Stimulated activated CD4-positive, alpha-beta T cell treated with anti-CD3 and anti-CD28 coated beads, Interleukin-15, amount 100 ng/mL, for 48 hours (primary cell): Measurements from ENCODE around the gene DSC3.
"Not testable (repeated sequence)": the region's sequence is repeated elsewhere in the genome, so short reads cannot be mapped to it uniquely, and the experiment has no call there.

ENCODE experiments used
- DNase-seq, 2 donors: peaks; one replicate each; pipeline ENCODE4 v3.0.0-alpha.2; 2020; ENCODE audit warnings: low read depth in 2 of 2

Gene DSC3

DNA sequence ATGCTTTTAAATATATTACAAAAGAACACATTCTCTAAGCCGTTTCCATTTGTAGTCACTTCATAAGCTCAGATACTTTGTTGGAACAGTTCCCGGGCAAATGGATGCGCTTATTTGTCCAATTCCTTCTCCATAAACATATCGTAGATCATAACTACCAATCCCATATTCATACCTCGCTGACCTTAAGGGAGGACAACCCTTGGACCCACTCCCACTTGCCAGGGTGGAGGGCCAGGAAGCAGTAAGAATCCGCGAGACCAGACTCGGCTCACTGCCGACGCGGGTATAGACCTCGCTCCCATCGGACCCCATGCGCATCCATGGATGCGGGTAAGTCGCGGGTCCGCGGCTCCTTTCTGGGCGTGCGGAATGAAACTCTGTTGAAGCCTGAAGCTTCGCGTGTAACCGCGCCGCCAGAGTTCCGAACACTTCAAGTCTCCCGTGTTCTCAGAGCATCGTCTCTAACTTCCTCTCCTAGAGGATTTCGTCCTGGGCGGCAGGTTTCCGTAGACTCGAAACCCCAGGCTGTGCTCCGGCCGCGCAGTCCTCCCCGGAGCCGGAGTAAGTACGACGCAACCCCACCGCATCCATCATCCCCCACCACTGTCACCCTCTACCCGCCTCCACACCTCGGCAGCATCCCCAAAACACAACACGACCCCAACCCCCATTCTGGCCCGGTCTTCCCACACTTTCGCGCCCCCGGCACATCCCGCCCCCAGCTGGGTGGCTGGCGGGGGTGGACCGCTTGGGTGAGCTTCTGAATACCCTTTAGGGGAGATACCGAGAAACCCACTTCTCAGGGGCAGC is 1.1 kb downstream of the DSC3 start:
- no peak for DNase-seq

DNA sequence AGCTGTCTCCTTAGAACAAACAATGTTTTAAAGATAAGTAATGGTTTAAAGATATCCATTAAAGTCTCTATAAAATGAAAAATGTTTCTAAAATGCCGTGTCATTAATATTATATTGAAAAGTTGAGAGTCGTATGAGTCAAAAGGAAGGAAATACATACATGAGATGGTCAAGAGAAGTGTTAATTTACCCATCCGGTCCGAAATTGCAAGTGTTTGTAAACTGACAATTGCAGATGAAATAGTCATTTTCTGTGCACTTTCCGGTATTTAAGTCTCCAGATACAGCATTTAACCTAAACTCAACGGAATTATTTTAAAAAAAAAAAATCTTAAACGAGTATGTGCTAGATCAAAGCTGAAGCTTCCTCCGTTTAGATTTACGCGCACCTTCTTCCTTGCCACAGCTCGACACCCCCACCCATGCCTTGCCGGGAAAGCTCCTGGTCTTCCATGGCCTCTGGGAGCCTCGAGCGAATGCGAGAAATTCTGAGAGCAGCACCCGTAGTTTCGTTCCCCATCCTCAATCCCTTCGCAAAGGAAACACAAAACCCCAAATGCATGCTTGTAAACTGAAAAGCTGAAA is 1.8 kb downstream of the DSC3 start:
- no peak for DNase-seq

DNA sequence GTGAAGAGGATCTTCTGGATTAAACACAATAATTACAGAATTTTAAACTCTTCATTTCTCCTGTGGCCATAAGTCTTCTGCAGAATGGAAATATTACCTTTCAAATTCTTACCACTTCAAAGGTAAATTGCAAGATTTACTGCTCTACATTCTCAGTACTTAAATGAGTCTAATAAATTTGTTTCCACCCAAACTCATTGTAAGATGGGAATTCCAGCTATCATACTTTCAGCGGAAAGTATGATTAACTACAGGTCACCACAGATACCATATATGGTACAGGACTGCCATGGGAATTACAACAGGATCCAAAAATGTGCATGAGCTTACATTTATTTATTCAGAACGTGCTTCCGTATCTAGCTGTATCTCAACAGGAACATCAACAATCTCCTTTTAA is 3.1 kb downstream of the DSC3 start:
- no peak for DNase-seq

DNA sequence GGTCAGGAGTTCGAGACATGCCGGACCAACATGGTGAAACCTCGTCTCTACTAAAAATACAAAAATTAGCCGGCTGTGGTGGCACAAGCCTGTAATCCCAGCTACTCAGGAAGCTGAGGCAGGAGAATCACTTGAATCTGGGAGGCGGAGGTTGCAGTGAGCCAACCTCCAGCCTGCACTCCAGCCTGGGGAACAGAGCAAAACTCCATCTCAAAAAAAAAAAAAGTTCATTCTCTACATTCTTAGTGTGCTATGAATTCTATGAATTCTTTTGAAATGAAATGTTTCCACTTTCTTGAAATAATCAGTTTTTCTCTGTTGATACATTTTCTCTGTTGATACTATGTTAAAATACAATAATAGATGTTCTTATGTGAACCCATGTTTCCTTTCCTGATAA is 4.9 kb downstream of the DSC3 start:
- DNase-seq = not testable (repeated sequence)

DNA sequence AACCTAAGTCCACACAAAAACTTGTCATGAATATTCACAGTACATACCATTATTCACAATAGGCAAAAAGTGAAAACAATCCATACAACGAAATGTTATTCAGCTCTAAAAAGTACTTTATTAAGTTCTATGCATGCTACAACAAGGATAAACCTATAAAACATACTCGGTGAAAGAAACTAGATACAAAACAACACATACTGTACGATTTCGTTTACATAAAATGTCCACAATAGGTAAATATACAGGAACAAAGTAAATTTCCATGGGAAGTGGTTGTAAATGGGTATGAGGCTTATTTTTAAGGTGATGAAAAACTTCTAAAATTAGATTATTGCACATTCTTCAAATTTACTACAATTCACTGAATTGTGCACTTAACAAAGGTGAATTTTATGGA is 8.0 kb downstream of the DSC3 start:
- DNase-seq = no peak

DNA sequence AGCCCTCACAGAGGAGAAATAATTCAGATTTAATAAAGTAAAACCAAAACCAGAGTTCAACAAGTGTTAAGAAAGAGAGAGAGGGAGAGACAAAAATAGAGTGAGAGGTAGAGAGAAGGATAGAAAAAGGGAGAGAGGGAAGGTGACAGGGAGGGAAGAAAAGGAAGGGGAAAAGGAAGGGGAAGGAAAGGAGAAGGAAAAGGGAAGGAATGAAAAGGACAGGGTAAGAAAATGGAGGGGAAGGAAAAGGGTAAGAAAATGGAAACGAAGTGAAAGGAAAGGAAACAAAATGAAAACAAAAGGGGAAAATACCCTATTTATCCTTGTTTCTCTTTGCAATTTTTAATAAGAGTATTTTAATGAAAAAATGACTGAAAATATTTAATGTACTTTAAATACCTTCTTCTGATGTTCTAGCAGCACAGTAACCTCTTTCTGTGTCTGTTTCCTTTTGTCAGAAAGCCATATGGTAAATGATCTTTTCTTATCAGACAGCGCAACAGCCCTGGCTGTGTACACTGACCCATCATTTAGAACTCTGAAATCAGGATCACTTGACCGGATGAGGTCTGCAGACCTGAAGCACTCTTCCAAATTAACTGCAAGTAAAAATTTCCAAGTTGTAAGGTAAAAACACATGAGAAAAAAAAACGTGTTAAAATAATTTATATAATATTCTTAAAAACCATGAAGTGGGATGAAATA is 11.8 kb downstream of the DSC3 start:
- no peak for DNase-seq

DNA sequence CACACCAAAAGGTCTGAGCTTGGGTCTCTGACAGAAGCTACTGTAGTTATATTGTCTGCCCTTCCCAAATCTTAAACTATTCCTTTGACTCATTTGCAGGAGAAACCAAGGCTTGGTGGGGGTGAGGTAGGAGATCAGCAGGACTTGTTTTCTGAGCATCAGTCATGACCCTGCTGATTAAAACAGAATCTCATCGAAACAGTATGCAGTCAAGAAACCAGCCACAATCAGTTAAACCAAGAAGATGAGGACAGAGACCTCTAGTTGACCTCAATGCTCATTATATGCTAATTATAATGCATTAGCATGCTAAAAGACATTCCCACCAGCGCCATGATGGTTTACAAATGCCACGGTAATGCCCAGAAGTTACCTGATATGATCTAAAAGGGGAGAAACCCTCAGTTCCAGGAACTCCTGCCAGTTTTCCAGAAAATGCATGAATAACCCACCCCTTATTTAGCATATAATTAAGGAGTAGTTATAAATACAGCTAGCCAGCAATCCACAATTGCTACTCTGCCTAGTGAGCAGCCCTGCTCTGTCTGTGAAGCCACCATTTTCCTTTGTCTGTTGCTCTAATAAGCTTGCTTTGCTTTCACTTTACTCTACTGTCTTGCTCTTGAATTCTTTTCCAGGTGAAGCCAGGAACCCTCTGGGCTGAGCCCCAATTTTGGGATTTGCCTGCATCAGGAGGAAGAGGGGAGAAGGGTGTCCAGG is 26.7 kb downstream of the DSC3 start:
- no peak for DNase-seq

DNA sequence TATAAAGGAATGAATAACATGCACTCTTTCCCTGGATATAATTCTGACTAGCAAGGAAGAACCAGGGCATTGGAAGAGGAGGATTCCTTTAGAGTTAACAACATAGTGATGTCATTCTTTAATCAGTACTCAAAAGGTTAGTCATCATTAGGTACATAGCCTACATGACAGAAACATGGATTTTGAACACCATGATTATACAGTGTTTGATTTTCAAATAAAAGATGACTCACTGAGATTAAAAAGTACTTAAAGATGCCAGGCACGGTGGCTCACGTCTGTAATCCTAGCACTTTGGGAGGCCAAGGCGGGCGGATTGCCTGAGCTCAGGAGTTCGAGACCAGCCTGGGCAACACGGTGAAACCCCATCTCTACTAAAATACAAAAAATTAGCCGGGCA is 31.1 kb downstream of the DSC3 start:
- DNase-seq = not testable (repeated sequence)

DNA sequence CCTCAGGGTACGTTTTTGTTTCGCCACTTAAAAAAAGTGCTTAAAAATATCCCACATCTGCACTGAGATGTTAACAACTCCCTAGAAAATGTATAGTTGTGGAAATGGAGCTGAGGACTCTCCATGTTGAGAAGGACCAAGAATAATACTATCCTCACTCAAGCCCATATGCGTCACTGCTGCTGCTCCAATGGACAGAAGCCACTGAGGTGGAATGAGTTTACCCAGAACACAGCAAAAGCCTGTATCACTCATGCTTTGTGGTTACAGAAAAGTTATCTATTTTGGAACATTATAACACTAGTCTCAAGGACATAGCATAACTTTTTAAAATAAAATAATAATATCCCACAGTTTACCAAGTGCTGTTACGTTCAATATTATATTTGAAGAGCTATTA is 31.9 kb downstream of the DSC3 start:
- DNase-seq = no peak

DNA sequence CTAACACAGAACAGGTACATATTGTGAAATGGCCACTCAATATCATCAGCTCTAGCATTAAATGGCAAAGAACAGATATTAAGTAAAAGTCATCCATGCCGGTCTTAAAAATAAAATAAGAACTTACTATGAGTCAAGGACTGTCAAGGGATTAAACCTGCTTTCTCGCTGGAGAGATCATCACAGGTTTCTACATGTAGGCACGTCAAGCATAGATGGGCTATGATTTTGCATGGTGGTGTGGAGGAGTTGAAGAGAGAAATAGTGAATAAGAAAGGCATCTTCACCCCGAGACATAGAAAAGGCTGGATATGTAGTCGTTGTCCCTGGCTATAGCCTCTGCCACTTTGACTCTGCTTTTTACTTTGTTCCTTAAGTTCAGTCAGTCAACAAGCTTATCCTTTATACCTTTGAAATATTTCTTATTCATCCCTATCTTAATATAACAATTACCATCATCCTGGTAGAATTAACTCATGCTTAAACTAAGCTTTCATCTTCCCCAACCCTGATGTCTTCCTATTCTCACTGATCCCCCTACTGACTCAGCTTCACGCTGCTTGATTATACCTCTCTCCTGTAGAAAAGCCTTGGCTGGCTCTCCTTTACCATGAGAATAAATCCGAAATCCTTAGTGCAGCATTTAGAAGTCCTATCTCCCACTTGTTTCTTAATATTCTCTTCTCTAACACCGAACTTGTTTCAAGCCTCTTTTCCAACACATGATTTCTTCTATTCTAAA is 42.5 kb downstream of the DSC3 start:
- no peak for DNase-seq

DNA sequence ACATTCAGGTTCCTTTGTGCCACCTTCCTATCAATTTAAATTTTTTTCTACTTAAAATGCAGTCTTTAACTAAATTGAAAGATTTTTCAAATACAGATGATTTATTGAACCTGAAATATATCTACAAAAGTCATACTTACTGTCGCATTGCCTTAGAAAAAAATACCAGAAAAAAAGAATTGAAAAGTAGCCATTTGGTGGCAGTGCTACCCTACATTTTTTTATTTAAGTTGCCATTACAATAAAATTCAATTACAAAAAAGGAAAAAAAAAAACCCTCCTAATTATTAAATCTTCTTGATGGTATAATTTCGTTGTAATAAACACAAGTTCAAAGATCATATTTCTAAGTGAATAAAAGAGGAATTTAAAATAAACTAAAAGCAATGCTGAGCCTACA is 43.4 kb downstream of the DSC3 start:
- no peak for DNase-seq

DNA sequence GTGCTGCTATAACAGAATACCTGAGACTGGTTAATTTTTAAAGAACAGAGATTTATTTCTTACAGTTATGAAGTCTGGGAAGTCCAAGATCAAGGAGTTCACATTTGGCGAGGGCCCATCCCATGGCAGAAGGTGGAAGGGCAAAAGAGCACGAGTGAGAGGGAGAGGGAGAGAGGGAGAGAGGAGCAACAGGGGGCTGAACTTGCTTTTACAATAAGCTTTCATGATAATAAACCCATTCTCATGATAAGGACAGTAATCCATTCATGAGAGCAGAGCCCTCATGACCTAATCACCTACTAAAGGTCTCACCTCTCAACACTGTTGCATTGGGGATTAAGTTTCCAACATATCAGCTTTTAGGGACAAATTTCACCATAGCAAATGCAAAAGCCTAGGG is 45.3 kb downstream of the DSC3 start:
- DNase-seq = no peak

DNA sequence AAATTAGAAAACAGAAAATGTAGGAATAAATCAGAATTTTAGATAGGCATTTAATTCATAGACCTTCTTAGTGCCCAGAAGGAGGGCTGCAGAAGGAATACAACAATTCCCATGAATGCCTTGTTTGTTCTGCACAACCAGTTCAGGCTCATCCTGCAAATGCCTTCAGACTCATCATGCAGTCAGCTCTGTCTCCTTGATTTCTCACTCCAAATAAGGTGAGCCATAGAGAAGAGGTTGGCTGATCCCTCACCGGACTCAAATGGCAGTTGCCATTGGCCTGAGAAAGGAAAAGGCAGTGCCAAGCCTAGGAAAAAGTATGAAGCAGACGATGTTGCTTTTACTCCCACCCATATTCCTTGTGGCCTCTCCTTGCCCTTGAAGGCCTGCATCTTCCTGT is 50.3 kb downstream of the DSC3 start:
- no peak for DNase-seq

DNA sequence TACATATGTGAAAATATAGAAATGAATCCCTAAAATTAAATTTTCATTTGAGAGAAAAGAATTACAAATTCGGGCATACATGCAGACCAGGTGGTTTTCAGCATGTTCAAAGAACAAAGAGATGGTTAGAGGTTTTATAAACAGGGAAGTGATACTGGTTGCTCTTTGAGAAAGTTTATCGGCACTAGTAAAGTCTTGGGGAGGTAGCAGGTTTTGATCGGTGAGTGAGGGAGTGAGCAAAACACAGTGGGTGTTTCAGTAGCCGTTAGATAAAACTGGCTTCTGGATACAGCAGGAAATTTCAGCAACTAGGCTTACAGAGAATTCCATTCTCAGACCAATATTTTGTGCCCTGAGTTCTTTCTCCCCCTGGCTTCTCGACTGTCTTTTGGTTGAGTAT is 51.1 kb downstream of the DSC3 start:
- no peak for DNase-seq

DNA sequence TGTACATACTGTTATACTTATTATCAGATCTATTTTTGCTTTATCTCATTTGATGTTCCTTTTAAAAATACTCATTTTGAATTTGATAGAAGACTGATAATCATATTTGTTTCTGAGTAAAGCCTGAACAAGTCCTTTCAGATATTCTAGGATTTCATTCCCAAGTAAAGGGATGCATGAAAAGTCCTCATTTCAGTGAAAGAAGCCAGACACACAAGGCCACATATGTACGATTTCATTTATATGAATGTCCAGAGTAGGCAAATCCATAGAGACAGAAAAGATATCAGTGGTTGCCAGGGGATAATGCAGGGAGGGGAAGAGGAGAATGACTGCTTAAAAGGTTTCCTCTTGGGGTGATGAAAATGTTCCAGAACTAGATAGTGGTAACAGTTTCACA is 53.4 kb downstream of the DSC3 start:
- no peak for DNase-seq

DNA sequence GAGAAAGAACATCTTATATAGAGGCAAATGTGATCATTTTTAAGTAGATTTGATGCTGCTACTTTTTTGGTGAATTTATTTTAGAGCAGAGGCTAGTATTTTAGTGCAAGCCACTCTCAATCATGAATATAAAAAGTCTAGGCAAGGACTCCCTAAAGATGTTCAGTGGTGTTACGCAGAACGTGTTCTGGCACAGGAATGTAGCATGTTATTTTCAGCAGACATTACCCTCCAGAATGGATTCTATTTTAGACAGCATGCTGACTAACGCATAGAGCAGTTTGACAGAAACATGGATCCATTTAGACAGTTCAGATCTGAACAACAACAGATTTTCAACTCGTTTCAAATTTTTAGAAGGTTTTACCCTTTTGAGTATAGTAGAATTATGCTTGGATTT is 54.1 kb downstream of the DSC3 start:
- no peak for DNase-seq

DNA sequence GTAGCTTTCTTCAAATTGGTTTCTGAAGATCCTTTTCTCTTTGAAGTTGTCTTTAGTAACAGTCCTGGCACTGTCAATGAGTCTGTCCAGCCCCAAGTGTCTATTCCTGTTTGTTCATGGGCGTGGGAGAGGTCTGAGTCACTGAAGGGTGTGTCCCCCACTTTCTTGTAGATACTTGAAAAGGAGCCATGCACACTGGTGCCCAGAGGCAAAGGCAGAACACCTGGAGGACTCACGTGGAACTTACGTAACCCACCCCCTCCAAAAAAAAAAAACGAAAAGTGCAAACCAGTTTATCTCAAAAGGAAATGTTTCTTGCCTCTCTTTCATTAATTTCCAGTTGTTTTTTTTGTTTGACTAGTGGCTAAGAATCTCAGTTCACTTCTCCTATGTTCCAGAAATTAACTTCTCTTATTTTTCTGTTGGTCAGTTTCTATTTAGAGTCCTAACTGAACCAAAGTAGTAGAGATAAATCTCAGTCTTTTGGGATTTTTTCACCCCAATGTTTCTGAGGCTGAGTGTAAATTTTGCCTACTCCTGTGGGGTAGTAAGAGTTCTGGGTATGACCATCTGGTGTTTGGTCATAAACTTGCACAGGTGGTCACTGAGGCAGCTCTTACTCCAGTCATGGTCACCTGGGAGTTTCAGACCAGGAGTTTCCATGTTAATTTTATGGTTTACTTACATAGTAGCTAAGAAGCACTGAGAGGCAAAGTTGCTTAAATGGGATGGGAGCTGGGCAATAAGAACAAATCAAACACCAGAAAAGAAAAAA is 54.9 kb downstream of the DSC3 start:
- no peak for DNase-seq

DNA sequence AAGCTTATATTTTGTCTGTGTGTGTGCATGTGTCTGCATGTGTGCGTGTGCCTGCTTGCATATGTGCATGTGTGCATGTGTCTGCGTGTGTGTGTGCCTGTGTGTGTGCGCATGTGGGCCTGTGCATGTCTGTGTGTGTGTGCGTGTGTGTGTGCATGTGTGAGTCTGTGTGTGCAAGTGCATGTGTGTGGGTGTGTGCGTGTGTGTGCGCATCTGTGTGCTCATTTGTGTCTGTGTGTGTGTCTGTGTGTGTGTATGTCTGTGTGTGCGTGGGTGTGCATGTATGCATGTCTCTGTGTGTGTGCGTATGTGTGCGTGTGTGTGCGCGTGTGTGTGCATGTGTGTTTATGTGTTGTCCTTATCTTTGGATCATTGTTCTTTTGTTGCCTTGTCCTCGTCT is 56.8 kb downstream of the DSC3 start:
- DNase-seq = no peak

DNA sequence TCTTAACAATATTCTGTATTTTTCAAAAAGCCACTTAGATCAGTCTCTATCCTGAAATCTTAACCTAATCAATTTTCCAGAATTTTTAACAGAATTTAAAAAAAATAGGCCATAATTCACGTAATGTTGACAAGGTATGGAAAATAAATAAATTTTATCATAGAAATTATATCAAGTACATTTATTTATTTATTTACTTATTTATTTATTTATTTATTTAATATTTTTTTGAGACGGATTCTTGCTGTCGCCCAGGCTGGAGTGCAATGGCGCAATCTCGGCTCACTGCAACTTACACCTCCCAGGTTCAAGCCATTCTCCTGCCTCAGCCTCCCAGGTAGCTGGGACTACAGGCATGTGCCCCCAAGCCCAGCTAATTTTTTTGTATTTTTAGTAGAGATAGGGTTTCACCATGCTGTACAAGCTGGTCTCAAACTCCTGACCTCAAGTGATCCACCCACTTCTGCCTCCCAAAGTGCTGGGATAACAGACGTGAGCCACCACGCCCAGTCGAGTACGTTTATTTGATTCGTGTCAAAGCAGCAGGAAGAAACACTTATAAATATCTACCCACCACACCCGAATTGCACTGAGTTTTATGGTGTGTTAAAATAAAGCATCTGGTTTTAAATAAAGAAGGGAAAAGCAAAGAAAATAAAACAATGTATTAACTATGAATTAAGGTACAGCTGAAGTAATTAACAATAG is 60.1 kb downstream of the DSC3 start:
- no peak for DNase-seq

DNA sequence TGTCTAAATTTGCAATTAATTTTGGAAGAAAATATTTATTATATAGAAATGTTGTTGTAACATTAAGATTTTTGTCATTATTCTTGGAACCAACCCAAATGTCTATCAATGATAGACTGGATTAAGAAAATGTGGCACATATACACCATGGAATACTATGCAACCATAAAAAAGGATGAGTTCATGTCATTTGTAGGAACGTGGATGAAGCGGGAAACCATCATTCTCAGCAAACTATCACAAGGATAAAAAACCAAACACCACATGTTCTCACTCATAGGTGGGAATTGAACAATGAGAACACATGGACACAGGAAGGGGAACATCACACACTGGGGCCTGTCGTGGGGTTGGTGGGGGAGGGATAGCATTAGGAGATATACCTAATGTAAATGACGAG is 64.5 kb downstream of the DSC3 start:
- not testable (repeated sequence) for DNase-seq
